Liver (tissue), 2 donors: ENCODE measurements around the gene PPP4R1.

ENCODE experiments used
- FOXA1 ChIP-seq: IDR thresholded peaks from 2 replicates; pipeline ENCODE4 v1.6.1; 2016; ENCODE audit warnings: antibody characterized with exemption
- REST ChIP-seq: IDR thresholded peaks from 2 replicates; pipeline ENCODE4 v1.6.1; 2016; ENCODE audit warnings: antibody characterized with exemption, mild to moderate bottlenecking
- TF ChIP-seq, protein P1 (sequence below): fragments of 150-350 bp; IDR thresholded peaks from 2 replicates; pipeline ENCODE4 v1.5.1; 2017; ENCODE audit warnings: improper control_type of control experiment, low read depth, low read length; ENCODE audit not compliant: missing input control
- donor health status: healthy.

GRCh38 chr18:9631814-9632496, 17.6 kb upstream of the PPP4R1 start:
- TF ChIP-seq, protein P1, sequence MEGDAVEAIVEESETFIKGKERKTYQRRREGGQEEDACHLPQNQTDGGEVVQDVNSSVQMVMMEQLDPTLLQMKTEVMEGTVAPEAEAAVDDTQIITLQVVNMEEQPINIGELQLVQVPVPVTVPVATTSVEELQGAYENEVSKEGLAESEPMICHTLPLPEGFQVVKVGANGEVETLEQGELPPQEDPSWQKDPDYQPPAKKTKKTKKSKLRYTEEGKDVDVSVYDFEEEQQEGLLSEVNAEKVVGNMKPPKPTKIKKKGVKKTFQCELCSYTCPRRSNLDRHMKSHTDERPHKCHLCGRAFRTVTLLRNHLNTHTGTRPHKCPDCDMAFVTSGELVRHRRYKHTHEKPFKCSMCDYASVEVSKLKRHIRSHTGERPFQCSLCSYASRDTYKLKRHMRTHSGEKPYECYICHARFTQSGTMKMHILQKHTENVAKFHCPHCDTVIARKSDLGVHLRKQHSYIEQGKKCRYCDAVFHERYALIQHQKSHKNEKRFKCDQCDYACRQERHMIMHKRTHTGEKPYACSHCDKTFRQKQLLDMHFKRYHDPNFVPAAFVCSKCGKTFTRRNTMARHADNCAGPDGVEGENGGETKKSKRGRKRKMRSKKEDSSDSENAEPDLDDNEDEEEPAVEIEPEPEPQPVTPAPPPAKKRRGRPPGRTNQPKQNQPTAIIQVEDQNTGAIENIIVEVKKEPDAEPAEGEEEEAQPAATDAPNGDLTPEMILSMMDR = no peak
- TF ChIP-seq FOXA1 = no peak
- TF ChIP-seq REST = no peak
